Natural killer cell (primary cell): ENCODE measurements around the gene PPP4R1. TPM values are rescaled to one million over a fixed set of nuclear protein-coding genes. Genes with fewer than 3 reads are reported as not detected.

ENCODE experiments used
- ATAC-seq, 3 donors: fragments of 150-1000 bp in 2 of 3; fragments of 200-7000 bp in 1 of 3; cut with Tn5 transposase; 1 replicate in 1 of 3; 2 replicates in 2 of 3; pipeline ENCODE4 v1.10.0; 2021; ENCODE audit warnings: mild to moderate bottlenecking in 2 of 3, moderate library complexity in 2 of 3
- DNase-seq, 2 donors: peaks; one replicate each; pipeline versions ENCODE4 v3.0.0 to v3.0.0-alpha.2; 2013 to 2021; ENCODE audit warnings: mixed read lengths in 1 of 2
- H3K27ac ChIP-seq: one replicate; pipeline ENCODE4 v1.5.1; 2013; ENCODE audit warnings: mild to moderate bottlenecking, low read length
- H3K27me3 ChIP-seq: one replicate; pipeline ENCODE4 v1.6.1; 2013; ENCODE audit warnings: low read length; ENCODE audit not compliant: control insufficient read depth, insufficient read depth
- H3K36me3 ChIP-seq: one replicate; pipeline ENCODE4 v1.6.1; 2013; ENCODE audit warnings: low read length; ENCODE audit not compliant: control insufficient read depth, insufficient read depth
- H3K4me1 ChIP-seq: one replicate; pipeline ENCODE4 v1.6.1; 2013; ENCODE audit warnings: low read length; ENCODE audit not compliant: control insufficient read depth, insufficient read depth
- H3K4me3 ChIP-seq: one replicate; pipeline ENCODE4 v1.5.1; 2013; ENCODE audit warnings: low read length
- H3K9me3 ChIP-seq: one replicate; pipeline ENCODE4 v1.6.1; 2013; ENCODE audit warnings: low read length; ENCODE audit not compliant: control insufficient read depth, insufficient read depth
- H3K27ac Mint-ChIP-seq, 2 donors: one replicate each; pipeline ENCODE4 v1.8.0; 2022; ENCODE audit warnings: mild to moderate bottlenecking in 2 of 2, mixed read lengths in 2 of 2, moderate library complexity in 1 of 2
- H3K27me3 Mint-ChIP-seq, 2 donors: one replicate each; pipeline ENCODE4 v1.8.0; 2022; ENCODE audit warnings: low read depth in 2 of 2, mixed read lengths in 2 of 2
- H3K36me3 Mint-ChIP-seq: one replicate; pipeline ENCODE4 v1.8.0; 2022; ENCODE audit warnings: mixed read lengths
- H3K4me1 Mint-ChIP-seq, 2 donors: one replicate each; pipeline ENCODE4 v1.8.0; 2022; ENCODE audit warnings: mixed read lengths in 2 of 2
- H3K4me3 Mint-ChIP-seq: one replicate; pipeline ENCODE4 v1.8.0; 2022; ENCODE audit warnings: mild to moderate bottlenecking, moderate library complexity, mixed read lengths
- H3K9me3 Mint-ChIP-seq, 2 donors: one replicate each; pipeline ENCODE4 v1.8.0; 2022; ENCODE audit warnings: mixed read lengths in 2 of 2
- WGBS: methylation state at CpG from one replicate; pipeline ENCODE4 v1.1.7; 2013; ENCODE audit warnings: missing lambda C conversion rate; ENCODE audit not compliant: insufficient coverage; 5-methylcytosine and 5-hydroxymethylcytosine counted together
- intact Hi-C: fragments of 100-400 bp; cut with micrococcal nuclease; formaldehyde crosslinking; loops from one replicate; pipeline ENCODE4 v1.14.2; 2022
- total RNA-seq, 4 donors: library from RNA; stranded (reverse); fragments of 120-200 nt in 1 of 4; gene quantifications; one replicate each; pipeline versions ENCODE4 v1.2.3 to v1.2.4, GENCODE V29; 2013 to 2022
- TF ChIP-seq, protein P1 (sequence below): fragments of 200-600 bp; IDR thresholded peaks from one replicate; pipeline ENCODE4 v1.8.0; 2022; ENCODE audit warnings: antibody characterized with exemption

The PPP4R1 gene
- total RNA-seq, 3 donors from 2014 or later (not counting 1 experiment from before 2014, with no cell fraction given) = 60.5 to 108 (median 72.6) TPM

DNA sequence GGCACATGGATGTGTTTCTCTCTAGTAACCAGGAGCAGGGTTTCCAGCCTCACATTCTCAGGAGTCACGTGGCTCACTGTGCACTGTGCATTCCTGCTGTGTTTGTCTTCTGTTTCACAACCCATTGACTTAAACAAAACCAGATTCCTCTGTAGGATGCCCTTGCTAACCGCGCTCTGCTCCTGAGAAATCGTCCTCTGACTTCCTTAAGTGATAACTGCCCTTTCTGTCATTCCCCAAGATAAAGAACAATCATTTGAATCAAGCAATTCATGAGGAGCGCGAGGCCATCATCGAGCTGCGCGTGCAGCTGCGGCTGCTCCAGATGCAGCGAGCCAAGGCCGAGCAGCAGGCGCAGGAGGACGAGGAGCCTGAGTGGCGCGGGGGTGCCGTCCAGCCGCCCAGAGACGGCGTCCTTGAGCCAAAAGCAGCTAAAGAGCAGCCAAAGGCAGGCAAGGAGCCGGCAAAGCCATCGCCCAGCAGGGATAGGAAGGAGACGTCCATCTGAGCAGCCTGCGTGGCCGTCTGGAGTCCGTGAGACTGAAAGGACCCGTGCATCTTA is 78.8 kb downstream of the PPP4R1 start:
- H3K27me3 ChIP-seq = no peaks in the 10 kb centered on the region
- no peaks in the 10 kb centered on the region for H3K4me1 ChIP-seq
- ATAC-seq = no peak
- Mint-ChIP-seq H3K27me3 (no peaks in the 10 kb centered on the region), H3K4me1 (peaks cover 3% of the 10 kb centered on the region in 2 donors), H3K36me3 (peaks cover 16% of the 10 kb centered on the region), H3K9me3 (no peaks in the 10 kb centered on the region), H3K27ac (no peak overlapping the region), H3K4me3 (no peak overlapping the region)
- no peak for DNase-seq
- H3K27ac ChIP-seq = no peak overlapping the region
- TF ChIP-seq, protein P1, sequence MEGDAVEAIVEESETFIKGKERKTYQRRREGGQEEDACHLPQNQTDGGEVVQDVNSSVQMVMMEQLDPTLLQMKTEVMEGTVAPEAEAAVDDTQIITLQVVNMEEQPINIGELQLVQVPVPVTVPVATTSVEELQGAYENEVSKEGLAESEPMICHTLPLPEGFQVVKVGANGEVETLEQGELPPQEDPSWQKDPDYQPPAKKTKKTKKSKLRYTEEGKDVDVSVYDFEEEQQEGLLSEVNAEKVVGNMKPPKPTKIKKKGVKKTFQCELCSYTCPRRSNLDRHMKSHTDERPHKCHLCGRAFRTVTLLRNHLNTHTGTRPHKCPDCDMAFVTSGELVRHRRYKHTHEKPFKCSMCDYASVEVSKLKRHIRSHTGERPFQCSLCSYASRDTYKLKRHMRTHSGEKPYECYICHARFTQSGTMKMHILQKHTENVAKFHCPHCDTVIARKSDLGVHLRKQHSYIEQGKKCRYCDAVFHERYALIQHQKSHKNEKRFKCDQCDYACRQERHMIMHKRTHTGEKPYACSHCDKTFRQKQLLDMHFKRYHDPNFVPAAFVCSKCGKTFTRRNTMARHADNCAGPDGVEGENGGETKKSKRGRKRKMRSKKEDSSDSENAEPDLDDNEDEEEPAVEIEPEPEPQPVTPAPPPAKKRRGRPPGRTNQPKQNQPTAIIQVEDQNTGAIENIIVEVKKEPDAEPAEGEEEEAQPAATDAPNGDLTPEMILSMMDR = no peak
- intact Hi-C loops = no loop called here
- no peak overlapping the region for H3K4me3 ChIP-seq
- WGBS = 96% methylated on average over 27 of the region's 27 CpGs
- H3K9me3 ChIP-seq = no peaks in the 10 kb centered on the region
- peaks cover 49% of the 10 kb centered on the region for H3K36me3 ChIP-seq

DNA sequence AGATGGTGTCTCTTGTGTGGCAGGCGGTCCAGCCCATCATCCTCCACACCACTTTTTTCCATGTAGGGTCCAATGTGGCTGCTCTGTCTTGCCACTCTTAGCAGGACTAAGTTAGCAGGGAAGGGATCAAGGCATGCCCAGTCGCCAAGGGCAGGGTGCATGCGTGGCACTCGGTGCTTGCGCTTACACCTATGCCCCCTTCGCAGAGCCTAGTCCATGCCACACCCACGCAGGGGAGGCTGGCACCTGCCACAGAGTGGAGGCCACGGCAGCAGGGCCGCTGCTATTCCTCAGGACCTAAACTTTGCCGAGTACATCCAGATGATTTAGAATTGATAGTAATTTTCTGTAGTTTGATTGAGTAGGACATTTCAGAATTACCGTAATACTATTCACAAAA is 79.5 kb downstream of the PPP4R1 start:
- intact Hi-C loops = no loop called here
- H3K4me1 Mint-ChIP-seq = peaks cover 9 to 10% of the 10 kb centered on the region in 2 donors
- H3K36me3 Mint-ChIP-seq = peaks cover 16% of the 10 kb centered on the region
- TF ChIP-seq, protein P1 = no peak
- no peaks in the 10 kb centered on the region for H3K27me3 Mint-ChIP-seq
- no peak overlapping the region for H3K4me3 Mint-ChIP-seq
- H3K4me3 ChIP-seq = no peak overlapping the region
- no peaks in the 10 kb centered on the region for H3K4me1 ChIP-seq
- H3K27me3 ChIP-seq = no peaks in the 10 kb centered on the region
- WGBS = 97% methylated on average over 10 of the region's 11 CpGs
- peaks cover 49% of the 10 kb centered on the region for H3K36me3 ChIP-seq
- no peaks in the 10 kb centered on the region for H3K9me3 Mint-ChIP-seq
- H3K27ac Mint-ChIP-seq = no peak overlapping the region
- DNase-seq = no peak
- no peaks in the 10 kb centered on the region for H3K9me3 ChIP-seq
- ATAC-seq = no peak
- H3K27ac ChIP-seq = no peak overlapping the region

DNA sequence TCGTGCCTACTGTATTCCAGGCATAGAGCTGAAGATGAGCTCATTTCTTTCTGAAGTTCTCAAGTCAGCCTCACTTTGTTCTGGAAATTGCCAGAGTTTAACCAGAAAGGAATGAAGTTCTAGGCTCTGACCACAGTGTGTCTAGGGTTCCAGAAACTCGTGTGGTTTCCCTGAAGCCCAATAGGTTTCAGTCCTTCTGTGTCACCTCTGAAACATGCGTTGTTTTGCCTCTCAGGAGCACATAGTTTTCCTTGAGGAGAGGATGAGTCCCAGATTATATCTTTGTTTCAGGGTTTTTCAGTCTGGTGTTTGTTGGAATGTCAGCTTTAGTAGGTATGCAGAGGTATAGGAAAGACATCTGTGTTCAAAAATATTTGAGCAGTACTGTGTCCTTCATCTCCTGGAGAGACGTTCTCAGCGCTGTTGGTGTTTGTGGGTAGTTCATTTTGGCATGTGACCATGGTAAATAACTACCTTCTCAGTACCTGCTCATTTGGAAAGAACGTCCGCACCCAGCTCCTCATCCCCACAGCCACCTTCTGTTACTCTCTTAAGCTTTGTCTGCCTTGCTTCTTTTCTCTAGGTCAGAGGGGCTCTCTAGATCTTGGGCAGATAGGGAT is 82.5 kb downstream of the PPP4R1 start:
- Histone ChIP-seq H3K27me3 (no peaks in the 10 kb centered on the region), H3K4me1 (no peaks in the 10 kb centered on the region), H3K27ac (no peak overlapping the region), H3K4me3 (no peak overlapping the region), H3K9me3 (no peaks in the 10 kb centered on the region), H3K36me3 (peaks cover 58% of the 10 kb centered on the region)
- intact Hi-C loops = no loop called here
- Mint-ChIP-seq H3K9me3 (peaks cover 0 to 3% of the 10 kb centered on the region in 2 donors), H3K27me3 (no peaks in the 10 kb centered on the region), H3K27ac (no peak overlapping the region), H3K4me3 (no peak overlapping the region), H3K36me3 (peaks cover 34% of the 10 kb centered on the region), H3K4me1 (peaks cover 10% of the 10 kb centered on the region in 2 donors)
- no peak for DNase-seq
- TF ChIP-seq, protein P1 = no peak
- 99% methylated on average over 7 of the region's 7 CpGs for WGBS
- ATAC-seq = no peak
